HG03103 (cell line): ENCODE data around the gene CTCF.

Experiments
- ATAC-seq: cut with Tn5 transposase; IDR thresholded peaks from one replicate; pipeline ENCODE4 v1.9.1; 2021; ENCODE audit warnings: low read depth; ENCODE audit not compliant: unreplicated experiment

The CTCF gene

GRCh38 chr16:67661886-67662652, 99.7 kb downstream of the CTCF start:
- ATAC-seq = no peak

- no peak for ATAC-seq
Observed at GRCh38 chr16:67662653-67663010, 100.3 kb downstream of the CTCF start.

GRCh38 chr16:67663151-67663876, 101.0 kb downstream of the CTCF start:
- ATAC-seq = no peak

GRCh38 chr16:67663877-67664222, 101.5 kb downstream of the CTCF start:
- ATAC-seq = no peak

- ATAC-seq = no peak
Observed at GRCh38 chr16:67664258-67664657, 101.9 kb downstream of the CTCF start.

- no peak for ATAC-seq
Observed at GRCh38 chr16:67664871-67665270, 102.5 kb downstream of the CTCF start.

GRCh38 chr16:67665598-67665997, 103.3 kb downstream of the CTCF start:
- no peak for ATAC-seq

GRCh38 chr16:67666032-67666551, 103.8 kb downstream of the CTCF start:
- no peak for ATAC-seq

- peak; percentile 39 for ATAC-seq
Observed at GRCh38 chr16:67666559-67667452, 104.5 kb downstream of the CTCF start, which contains the start of the genes C16orf86 and ENKD1. Gene C16orf86, plus strand, starts transcription at chr16:67666814. Its CDS starts 157 bp downstream, at chr16:67666971. Gene ENKD1, minus strand, starts transcription at chr16:67666750. Its CDS starts 308 bp downstream, at chr16:67666442.

- ATAC-seq = no peak
Observed at GRCh38 chr16:67667453-67667816, 105.1 kb downstream of the CTCF start.

- ATAC-seq = peak; percentile 71
Observed at GRCh38 chr16:67667817-67668494, 105.6 kb downstream of the CTCF start.

- no peak for ATAC-seq
Observed at GRCh38 chr16:67668495-67669157, 106.3 kb downstream of the CTCF start.

GRCh38 chr16:67669499-67670101, 107.3 kb downstream of the CTCF start:
- no peak for ATAC-seq

GRCh38 chr16:67672306-67672705, 110.0 kb downstream of the CTCF start:
- no peak for ATAC-seq

- no peak for ATAC-seq
Observed at GRCh38 chr16:67672739-67673662, 110.7 kb downstream of the CTCF start.

- ATAC-seq = no peak
Observed at GRCh38 chr16:67673712-67674580, 111.6 kb downstream of the CTCF start.

GRCh38 chr16:67674851-67675578, 112.7 kb downstream of the CTCF start:
- ATAC-seq = no peak
